ENCODE data around the gene TRMT6. TPM values are rescaled to one million over a fixed set of nuclear protein-coding genes. Genes with fewer than 3 reads are reported as not detected.

The TRMT6 gene
- total and polyA plus RNA-seq, 10 of the 15 experiments (the other 5 are each of a cell fraction or from before 2014, with no cell fraction given) = 18.2 to 35.5 (median 22.6) TPM

DNA sequence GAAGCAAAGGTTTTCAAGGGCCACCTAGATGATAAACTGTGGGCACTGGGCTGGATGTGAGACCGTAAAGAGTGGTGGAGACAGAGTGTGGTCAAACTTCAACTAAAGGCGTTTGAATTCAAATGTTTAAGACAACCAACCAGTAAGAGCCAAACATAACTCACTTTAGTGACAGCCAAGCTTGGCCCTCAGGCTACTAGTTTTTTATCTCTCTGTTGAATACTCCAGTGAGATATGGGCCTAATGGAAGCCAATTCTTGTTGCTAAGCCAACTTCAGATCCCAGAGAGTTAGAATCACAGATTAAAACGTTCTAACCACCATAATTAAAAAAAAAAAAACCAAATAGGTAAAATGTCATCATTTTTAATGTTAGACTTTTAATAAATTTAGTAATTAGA lies 57.3 kb downstream of the TRMT6 start (continued):
- TF ChIP-seq, protein P1, sequence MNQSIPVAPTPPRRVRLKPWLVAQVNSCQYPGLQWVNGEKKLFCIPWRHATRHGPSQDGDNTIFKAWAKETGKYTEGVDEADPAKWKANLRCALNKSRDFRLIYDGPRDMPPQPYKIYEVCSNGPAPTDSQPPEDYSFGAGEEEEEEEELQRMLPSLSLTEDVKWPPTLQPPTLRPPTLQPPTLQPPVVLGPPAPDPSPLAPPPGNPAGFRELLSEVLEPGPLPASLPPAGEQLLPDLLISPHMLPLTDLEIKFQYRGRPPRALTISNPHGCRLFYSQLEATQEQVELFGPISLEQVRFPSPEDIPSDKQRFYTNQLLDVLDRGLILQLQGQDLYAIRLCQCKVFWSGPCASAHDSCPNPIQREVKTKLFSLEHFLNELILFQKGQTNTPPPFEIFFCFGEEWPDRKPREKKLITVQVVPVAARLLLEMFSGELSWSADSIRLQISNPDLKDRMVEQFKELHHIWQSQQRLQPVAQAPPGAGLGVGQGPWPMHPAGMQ (IDR thresholded peaks at IDR 0.05; ENCODE audit: borderline replicate concordance) = no peak

DNA sequence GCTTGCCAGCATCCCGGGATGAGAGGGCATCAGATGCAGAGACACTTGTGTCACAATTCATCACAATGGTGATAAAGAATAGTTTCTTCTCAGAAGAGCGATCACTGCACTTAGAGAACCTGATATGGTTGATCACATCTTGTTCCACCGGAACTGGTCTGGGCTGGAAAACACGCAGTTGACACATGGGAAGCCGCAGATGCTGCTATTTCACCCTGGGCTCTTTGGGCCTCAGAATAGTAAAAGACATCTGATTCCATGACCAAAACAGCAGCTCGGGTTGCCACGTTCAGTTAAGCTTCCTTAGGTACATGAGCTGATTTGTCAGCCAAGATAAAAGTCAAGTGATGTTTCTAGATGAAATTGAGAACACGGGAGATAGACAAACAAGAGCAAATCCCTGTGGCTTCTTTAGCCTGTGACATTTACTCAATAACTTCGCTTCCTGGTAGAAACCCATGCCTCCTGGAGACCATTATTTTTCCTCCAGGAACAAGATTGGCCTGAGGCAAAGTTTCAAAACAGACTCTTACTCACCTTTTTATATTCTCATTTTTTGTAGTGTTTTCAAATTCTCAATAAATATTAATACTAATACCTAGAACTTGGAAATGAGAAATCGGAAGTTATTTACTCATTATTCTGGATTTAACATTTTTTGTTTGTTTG lies 59.4 kb downstream of the TRMT6 start:
- DNase-seq (ENCODE audit: low read depth, low spot score) (no peak), ATAC-seq (no peak), FAIRE-seq (no peak)
- H4K20me1 ChIP-seq (ENCODE audit: control insufficient read depth, insufficient read depth) = no peaks in the 10 kb centered on the region
- SMC1A ChIA-PET (ENCODE audit: uncharacterized antibody, unreplicated experiment) = interaction anchor here (0.8 kb wide), 1 partner anchor 52 kb away, joined by 4 read pairs; no protein-coding TSS in a partner anchor
- no TSS peak for BruUV-seq (replicated peaks)
- RAD21 ChIA-PET (ENCODE audit: unreplicated experiment) = no interaction called here
- H3K4me3 ChIP-seq = no peak overlapping the region
- H3K27me3 ChIP-seq (replicated peaks in 1 of 2; ENCODE audit: control insufficient read depth in 2 of 2, insufficient read depth in 2 of 2, low read length in 1 of 2) = peaks cover 0 to 2% of the 10 kb centered on the region in 2 experiments; a peak in 2 of 4 replicates
- no peaks in the 10 kb centered on the region for H3K79me2 ChIP-seq (ENCODE audit: control insufficient read depth, insufficient read depth, low read length)
- no peak overlapping the region for H3K27ac ChIP-seq (ENCODE audit: control insufficient read depth, insufficient read depth)
- CTCF ChIA-PET = no interaction called here
- H2AFZ ChIP-seq (ENCODE audit: control insufficient read depth, low read depth, low read length) = no peak overlapping the region
- in situ Hi-C loops (cut with MboI) = no loop called here
- no peaks in the 10 kb centered on the region for H3K9me3 ChIP-seq (replicated peaks; ENCODE audit: control insufficient read depth, insufficient read depth, low read length)
- POLR2A ChIA-PET = no interaction called here
- no peaks in the 10 kb centered on the region for H3K36me3 ChIP-seq (ENCODE audit: control insufficient read depth in 2 of 2, insufficient read depth in 2 of 2, low read length in 1 of 2)
- WGBS (ENCODE audit: insufficient coverage, insufficient replicate concordance, low lambda C conversion rate, missing lambda C conversion rate) = 42% methylated on average over 10 of the region's 10 CpGs
- intact Hi-C loops (cut with micrococcal nuclease; ENCODE audit: unreplicated experiment) = no loop called here
- no peak overlapping the region for H3K9ac ChIP-seq (ENCODE audit: control insufficient read depth, insufficient read depth, low read length)
- H3K4me2 ChIP-seq (ENCODE audit: control insufficient read depth, insufficient read depth) = no peak overlapping the region
- H3K4me1 ChIP-seq (ENCODE audit: control insufficient read depth, insufficient read depth, low read length) = no peaks in the 10 kb centered on the region
- TF ChIP-seq POLR2AphosphoS5 (IDR thresholded peaks at IDR 0.05; ENCODE audit: low read length) (no peak), POLR2AphosphoS2 (IDR thresholded peaks at IDR 0.05; ENCODE audit: low read depth, low read length) (no peak), RELA (IDR thresholded peaks at IDR 0.05; ENCODE audit: borderline replicate concordance, partially characterized antibody) (no peak), ZSCAN29 (IDR thresholded peaks at IDR 0.05) (no peak), DPF2 (IDR thresholded peaks at IDR 0.05) (no peak), HDGF (IDR thresholded peaks at IDR 0.05) (no peak), SMAD1 (IDR thresholded peaks at IDR 0.05; ENCODE audit: low read depth, partially characterized antibody) (no peak), BHLHE40 (IDR thresholded peaks at IDR 0.05; ENCODE audit: borderline replicate concordance in 1 of 2, low read depth in 2 of 2, low read length in 1 of 2) (no peak), HDAC6 (IDR thresholded peaks at IDR 0.05; ENCODE audit: unreplicated experiment) (no peak), EZH2 (IDR thresholded peaks at IDR 0.05; ENCODE audit: borderline replicate concordance, control insufficient read depth, low read depth, low read length) (no peak), NBN (IDR thresholded peaks at IDR 0.05) (no peak), STAT1 (conservative IDR thresholded peaks at IDR 0.05) (no peak)
- TF ChIP-seq, protein P2, sequence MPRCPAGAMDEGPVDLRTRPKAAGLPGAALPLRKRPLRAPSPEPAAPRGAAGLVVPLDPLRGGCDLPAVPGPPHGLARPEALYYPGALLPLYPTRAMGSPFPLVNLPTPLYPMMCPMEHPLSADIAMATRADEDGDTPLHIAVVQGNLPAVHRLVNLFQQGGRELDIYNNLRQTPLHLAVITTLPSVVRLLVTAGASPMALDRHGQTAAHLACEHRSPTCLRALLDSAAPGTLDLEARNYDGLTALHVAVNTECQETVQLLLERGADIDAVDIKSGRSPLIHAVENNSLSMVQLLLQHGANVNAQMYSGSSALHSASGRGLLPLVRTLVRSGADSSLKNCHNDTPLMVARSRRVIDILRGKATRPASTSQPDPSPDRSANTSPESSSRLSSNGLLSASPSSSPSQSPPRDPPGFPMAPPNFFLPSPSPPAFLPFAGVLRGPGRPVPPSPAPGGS (IDR thresholded peaks at IDR 0.05; ENCODE audit: borderline replicate concordance, insufficient read depth, low read depth, low read length, poor library complexity, severe bottlenecking) = no peak
- TF ChIP-seq, protein P3, sequence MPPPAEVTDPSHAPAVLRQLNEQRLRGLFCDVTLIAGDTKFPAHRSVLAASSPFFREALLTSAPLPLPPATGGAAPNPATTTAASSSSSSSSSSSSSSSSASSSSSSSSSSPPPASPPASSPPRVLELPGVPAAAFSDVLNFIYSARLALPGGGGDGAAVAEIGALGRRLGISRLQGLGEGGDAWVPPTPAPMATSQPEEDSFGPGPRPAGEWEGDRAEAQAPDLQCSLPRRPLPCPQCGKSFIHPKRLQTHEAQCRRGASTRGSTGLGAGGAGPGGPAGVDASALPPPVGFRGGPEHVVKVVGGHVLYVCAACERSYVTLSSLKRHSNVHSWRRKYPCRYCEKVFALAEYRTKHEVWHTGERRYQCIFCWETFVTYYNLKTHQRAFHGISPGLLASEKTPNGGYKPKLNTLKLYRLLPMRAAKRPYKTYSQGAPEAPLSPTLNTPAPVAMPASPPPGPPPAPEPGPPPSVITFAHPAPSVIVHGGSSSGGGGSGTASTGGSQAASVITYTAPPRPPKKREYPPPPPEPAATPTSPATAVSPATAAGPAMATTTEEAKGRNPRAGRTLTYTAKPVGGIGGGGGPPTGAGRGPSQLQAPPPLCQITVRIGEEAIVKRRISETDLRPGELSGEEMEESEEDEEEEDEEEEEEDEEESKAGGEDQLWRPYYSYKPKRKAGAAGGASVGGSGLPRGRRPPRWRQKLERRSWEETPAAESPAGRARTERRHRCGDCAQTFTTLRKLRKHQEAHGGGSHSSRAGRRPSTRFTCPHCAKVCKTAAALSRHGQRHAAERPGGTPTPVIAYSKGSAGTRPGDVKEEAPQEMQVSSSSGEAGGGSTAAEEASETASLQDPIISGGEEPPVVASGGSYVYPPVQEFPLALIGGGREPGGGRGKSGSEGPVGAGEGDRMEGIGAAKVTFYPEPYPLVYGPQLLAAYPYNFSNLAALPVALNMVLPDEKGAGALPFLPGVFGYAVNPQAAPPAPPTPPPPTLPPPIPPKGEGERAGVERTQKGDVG (CRISPR knock-in tag; IDR thresholded peaks at IDR 0.05) = no peak
- TF ChIP-seq, protein P4, sequence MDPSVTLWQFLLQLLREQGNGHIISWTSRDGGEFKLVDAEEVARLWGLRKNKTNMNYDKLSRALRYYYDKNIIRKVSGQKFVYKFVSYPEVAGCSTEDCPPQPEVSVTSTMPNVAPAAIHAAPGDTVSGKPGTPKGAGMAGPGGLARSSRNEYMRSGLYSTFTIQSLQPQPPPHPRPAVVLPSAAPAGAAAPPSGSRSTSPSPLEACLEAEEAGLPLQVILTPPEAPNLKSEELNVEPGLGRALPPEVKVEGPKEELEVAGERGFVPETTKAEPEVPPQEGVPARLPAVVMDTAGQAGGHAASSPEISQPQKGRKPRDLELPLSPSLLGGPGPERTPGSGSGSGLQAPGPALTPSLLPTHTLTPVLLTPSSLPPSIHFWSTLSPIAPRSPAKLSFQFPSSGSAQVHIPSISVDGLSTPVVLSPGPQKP (IDR thresholded peaks at IDR 0.05; ENCODE audit: low read depth, low read length) = no peak

All from GM12878 (cell line).